Measurements from ENCODE around the gene DENND5B.

- no peak for TF ChIP-seq POLR2A (IDR thresholded peaks at IDR 0.05; ENCODE audit: low read length)
- TF ChIP-seq CTCF (IDR thresholded peaks at IDR 0.05): no peak
- no peak for TF ChIP-seq CEBPB (IDR thresholded peaks at IDR 0.05)
- no peak for TF ChIP-seq ZSCAN20 (CRISPR knock-in tag; IDR thresholded peaks at IDR 0.05)
- no peak for TF ChIP-seq MAZ (IDR thresholded peaks at IDR 0.05; ENCODE audit: borderline replicate concordance, low read depth, low read length)
- no peak for TF ChIP-seq USF2 (IDR thresholded peaks at IDR 0.05)
These were observed 32.4 kb downstream of the DENND5B start for GRCh38 chr12:31558521-31558920.

Data from A549 (cell line).